Spinal cord (tissue), 10 donors: ENCODE data around the gene HGFAC. TPM values are rescaled to one million over a fixed set of nuclear protein-coding genes. Genes with fewer than 3 reads are reported as not detected.

Source experiments
- DNase-seq, 6 donors: peaks; one replicate each; pipeline versions ENCODE4 v3.0.0 to v3.0.0-alpha.2; 2013 to 2015; ENCODE audit warnings: low spot score in 6 of 6, low read depth in 4 of 6
- H3K27ac ChIP-seq: one replicate; pipeline ENCODE4 v1.5.1; 2013; ENCODE audit warnings: low read depth, low read length, control low read depth
- H3K27me3 ChIP-seq: one replicate; pipeline ENCODE4 v1.6.1; 2013; ENCODE audit warnings: low read length; ENCODE audit not compliant: control insufficient read depth, insufficient read depth
- H3K36me3 ChIP-seq: one replicate; pipeline ENCODE4 v1.6.1; 2013; ENCODE audit warnings: low read length; ENCODE audit not compliant: control insufficient read depth, insufficient read depth
- H3K4me1 ChIP-seq: one replicate; pipeline ENCODE4 v1.6.1; 2013; ENCODE audit warnings: low read length; ENCODE audit not compliant: control insufficient read depth, insufficient read depth
- H3K4me3 ChIP-seq: one replicate; pipeline ENCODE4 v1.5.1; 2013; ENCODE audit warnings: low read depth, low read length, control low read depth
- H3K9me3 ChIP-seq: one replicate; pipeline ENCODE4 v1.6.1; 2013; ENCODE audit warnings: low read length; ENCODE audit not compliant: control insufficient read depth, insufficient read depth
- WGBS: methylation state at CpG from one replicate; pipeline ENCODE4 v1.1.5; 2013; ENCODE audit warnings: missing lambda C conversion rate; ENCODE audit not compliant: insufficient coverage; 5-methylcytosine and 5-hydroxymethylcytosine counted together
- polyA plus RNA-seq, 2 donors: library from polyadenylated mRNA; unstranded; fragments of 120-200 nt; gene quantifications; one replicate each; pipeline ENCODE4 v1.2.1, GENCODE V29; 2013; ENCODE audit not compliant: insufficient read length in 2 of 2
- total RNA-seq, 2 donors: library from RNA; depleted of rRNA in 1 of 2; stranded (reverse); fragments of 120-200 nt in 1 of 2; fragments of >200 nt in 1 of 2; gene quantifications; one replicate each; pipeline versions ENCODE4 v1.2.3 to v1.2.4, GENCODE V29; 2013 to 2014
- donor health status: healthy.

The HGFAC gene
- total and polyA plus RNA-seq, 4 donors: 0.40 to 6.1 (median 3.5) TPM

DNA sequence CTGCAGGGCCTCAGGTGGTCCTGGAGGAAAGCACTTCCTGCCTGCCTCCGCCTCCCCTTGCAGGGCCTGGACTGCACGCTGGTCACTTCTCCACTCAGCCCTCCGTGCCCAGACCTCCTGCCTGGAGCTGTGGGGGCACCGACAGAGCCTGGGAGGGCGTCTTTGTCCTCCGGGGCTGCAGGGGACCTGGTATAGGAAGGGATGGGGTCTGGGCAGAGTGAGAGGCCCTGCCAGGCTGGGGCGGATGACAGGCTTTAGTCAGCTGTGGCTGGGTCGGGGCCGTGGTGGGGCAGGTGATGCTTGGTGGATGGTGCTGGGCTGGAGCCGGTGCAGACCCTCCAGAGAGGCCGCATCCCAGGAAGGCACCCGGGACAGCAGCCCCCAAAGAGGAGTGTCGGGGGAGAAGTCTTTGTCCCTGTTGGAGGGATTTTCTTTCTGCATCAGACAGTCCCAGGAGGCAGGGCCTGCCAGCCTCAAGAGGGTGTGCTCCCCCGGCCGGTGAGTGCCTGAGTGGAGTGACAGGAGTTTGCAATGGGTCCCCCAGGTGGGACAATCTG lies 22.7 kb downstream of the HGFAC start:
- WGBS: 86% methylated on average over 13 of the region's 15 CpGs
- H3K4me3 ChIP-seq: no peak overlapping the region
- H3K27me3 ChIP-seq: peaks cover 23% of the 10 kb centered on the region
- no peaks in the 10 kb centered on the region for H3K9me3 ChIP-seq
- DNase-seq: no peak
- H3K27ac ChIP-seq: no peak overlapping the region
- H3K4me1 ChIP-seq: peaks cover 18% of the 10 kb centered on the region
- H3K36me3 ChIP-seq: peaks cover 2% of the 10 kb centered on the region

DNA sequence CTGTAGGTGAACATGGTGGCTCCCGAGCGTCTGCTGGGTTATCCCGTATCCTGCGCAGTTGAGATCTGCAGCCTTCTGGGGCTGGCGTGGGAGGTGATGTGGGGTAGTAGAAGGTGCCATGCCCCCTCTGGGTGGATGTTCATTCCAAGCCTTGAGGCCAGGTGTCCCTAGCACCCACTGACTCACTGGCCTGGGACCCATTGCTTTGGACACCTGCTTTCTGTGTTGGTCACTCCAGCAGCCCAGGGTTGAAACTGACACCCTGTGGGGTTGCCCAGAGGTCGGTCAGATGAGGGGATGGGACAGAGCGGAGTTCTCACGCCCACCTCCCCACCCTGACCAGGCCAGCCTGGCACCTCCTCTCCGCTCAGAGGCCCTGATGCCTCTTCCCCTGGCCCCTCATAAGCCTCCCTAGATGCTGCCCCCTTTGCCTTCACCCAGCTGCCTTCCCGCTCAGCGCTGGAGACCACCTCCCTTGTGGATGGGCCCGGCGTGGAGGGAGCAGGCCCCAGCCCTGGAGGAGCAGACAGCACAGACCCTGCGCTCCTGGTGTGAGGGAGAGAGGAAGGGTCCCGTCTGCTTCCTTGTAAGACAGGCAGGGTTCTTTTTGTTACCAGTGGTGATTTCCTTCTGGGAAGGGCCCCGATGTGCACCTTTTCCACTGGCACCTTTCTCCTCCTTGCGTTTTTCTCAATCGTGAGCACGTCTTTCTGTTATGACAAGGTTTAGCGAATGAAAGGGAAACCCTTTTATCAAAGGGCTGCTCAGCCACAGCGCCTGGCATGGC lies 23.3 kb downstream of the HGFAC start:
- H3K27me3 ChIP-seq: peaks cover 23% of the 10 kb centered on the region
- no peaks in the 10 kb centered on the region for H3K9me3 ChIP-seq
- peaks cover 2% of the 10 kb centered on the region for H3K36me3 ChIP-seq
- peaks cover 18% of the 10 kb centered on the region for H3K4me1 ChIP-seq
- WGBS: 95% methylated on average over 14 of the region's 21 CpGs
- H3K27ac ChIP-seq: no peak overlapping the region
- no peak for DNase-seq
- H3K4me3 ChIP-seq: no peak overlapping the region

DNA sequence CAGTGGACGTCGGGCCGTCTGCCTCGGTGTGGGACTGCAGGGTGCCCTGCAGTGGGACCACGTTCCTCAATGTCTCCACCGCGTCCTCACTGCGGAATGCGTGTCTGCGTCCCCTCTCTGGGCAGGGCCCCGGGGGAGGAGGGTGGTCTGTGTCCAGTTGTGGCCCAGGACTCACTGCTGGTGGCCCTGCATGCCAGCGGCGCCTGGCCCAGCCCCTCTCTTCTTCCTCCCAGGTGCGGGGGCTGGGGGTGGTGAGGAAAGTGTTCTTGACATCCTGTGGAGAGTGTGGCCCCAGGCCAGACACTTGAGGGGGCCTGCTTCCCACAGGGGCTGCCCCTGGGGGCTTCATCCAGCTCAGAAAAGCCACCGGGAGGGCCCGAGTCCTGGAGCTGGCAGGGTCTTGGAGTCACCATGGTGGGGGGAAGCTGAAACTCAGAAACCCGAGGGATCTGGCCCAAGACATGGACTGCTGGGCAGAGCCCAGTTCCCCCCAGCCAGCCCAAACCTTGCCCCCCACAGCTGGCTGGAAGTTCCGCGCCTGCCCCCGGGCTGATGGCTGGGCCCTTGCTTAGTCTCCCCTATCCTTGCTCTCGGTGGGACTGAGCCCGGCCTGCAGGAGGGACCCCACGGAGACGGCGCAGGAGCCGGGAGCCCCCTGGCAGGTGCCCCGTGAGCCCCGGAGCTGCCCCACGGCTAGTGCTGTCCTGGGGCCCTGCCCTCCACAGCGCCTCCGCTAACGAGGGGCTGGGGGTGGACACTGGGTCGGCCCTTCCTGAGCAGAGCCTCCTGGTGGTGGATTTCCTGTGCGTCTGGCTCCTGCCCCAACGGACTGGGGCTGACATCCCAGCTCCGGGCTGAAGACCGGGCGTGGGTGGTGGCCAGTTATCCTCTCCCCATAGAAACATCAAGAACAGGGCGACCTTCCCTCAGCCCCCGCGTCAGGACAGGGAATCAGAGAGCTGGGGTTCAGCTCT lies 24.2 kb downstream of the HGFAC start:
- Histone ChIP-seq H3K4me1 (peaks cover 21% of the 10 kb centered on the region), H3K27me3 (peaks cover 23% of the 10 kb centered on the region), H3K27ac (no peak overlapping the region), H3K4me3 (no peak overlapping the region), H3K36me3 (peaks cover 2% of the 10 kb centered on the region), H3K9me3 (no peaks in the 10 kb centered on the region)
- DNase-seq: no peak
- WGBS: 71% methylated on average over 35 of the region's 41 CpGs

DNA sequence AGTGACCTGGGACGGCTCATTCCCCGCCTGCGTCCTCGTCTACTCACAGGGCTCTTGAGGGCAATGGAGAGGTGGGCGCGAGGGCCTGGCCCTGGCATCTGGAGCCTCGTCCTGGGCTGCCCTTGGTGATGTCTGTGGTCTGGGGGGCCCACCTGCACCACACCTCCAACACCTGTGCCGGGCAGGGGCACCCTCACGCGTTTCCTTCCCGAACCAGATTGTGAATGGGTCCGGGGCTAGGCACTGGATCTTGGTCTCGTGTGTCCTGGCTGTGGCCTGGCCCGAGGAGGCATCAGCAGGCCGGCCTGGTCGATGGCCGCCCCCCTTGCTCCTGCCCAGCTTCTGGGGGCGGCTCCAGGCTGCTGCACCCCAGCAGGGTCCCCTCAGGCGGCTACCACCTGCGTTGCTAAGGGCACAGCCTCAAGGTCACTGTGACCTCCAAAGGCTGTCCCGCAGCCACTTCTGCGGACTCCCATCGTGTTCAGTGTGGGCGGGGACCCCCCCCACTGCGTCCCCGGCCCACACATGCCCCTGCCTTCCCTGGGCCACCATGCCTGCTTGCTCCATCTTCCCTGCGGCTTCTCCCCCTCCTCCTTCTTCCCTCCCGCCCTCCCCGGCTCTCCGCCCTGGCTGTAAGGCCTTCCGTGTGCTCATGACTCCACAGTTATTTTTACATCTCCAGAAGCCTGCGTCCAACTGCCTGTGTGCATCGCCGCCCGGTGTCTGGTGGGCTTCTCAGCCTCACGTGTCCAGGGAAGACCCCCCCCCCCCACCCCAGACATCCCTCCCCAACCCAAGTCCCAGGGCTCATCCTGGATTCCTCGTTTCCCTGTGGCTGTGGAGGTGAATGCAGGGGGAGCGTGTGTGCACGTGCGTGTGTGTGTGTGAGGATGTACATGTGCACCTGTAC lies 25.2 kb downstream of the HGFAC start:
- H3K27ac ChIP-seq: no peak overlapping the region
- no peak overlapping the region for H3K4me3 ChIP-seq
- peaks cover 2% of the 10 kb centered on the region for H3K36me3 ChIP-seq
- WGBS: 77% methylated on average over 31 of the region's 40 CpGs
- H3K27me3 ChIP-seq: peaks cover 23% of the 10 kb centered on the region
- H3K9me3 ChIP-seq: no peaks in the 10 kb centered on the region
- peaks cover 12% of the 10 kb centered on the region for H3K4me1 ChIP-seq
- DNase-seq: no peak

DNA sequence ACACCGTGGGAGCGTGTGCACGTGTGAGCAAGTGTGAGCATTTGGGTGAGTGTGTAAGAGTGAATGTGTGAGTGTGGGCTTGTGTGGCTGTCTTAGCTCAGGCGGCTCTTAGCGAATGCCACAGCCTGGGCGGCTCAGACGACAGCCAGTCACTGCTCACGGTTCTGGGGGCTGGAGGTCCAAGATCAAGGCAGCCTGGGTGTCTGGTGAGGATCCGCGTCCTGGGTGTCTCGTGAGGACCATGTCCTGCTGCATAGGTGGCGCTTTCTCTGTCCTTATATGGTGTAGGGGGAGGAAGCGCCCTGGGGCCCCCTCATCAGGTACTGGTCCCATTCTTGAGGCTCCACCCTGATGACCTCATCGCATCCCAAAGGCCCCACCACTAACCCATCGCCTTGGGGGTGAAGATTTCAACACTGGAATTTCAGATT lies 25.8 kb downstream of the HGFAC start:
- WGBS: 88% methylated on average over 11 of the region's 15 CpGs
- Histone ChIP-seq H3K4me1 (peaks cover 11% of the 10 kb centered on the region), H3K27me3 (peaks cover 21% of the 10 kb centered on the region), H3K4me3 (no peak overlapping the region), H3K9me3 (no peaks in the 10 kb centered on the region), H3K36me3 (peaks cover 2% of the 10 kb centered on the region), H3K27ac (no peak overlapping the region)
- DNase-seq: no peak

DNA sequence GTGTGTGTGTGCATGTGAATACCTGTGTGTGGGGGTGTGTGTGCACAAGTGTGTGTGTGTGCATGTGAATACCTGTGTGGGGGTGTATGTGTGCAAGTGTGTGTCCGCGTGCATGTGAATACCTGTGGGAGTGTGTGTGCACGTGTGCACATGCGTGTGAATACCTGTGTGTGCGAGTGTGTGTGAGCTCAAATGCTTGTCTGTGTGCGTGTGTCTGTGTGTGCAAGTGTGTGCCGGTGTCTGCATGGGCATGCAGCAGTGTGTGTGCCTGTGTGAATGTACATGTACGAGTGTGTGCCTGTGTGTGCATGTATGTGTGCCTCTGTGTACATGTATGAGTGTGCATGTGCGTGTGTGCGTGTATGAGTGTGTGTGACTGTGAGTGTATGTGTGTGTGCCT lies 26.4 kb downstream of the HGFAC start:
- Histone ChIP-seq H3K4me3 (no peak overlapping the region), H3K27me3 (peaks cover 19% of the 10 kb centered on the region), H3K4me1 (peaks cover 12% of the 10 kb centered on the region), H3K36me3 (peaks cover 2% of the 10 kb centered on the region), H3K27ac (no peak overlapping the region), H3K9me3 (no peaks in the 10 kb centered on the region)
- no peak for DNase-seq
- 91% methylated on average over 10 of the region's 10 CpGs for WGBS

DNA sequence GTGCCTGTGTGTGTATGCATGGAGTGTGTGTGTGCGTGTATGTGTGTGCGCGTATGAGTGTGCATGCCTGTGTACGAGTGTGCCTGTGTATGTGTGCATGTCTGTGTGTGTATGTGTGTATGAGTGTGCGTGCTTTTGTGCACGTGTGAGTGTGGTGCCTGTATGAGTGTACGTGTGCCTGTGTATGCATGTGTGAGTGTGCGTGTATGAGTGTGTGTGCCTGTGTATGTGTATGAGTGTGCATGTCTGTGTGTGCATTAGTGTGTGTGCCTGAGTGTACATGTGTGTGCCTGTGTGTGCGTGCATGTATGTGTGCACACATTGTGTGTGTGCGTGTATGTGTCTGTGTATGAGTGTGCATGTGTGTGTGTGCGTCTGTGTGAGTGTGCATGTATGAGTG lies 27.0 kb downstream of the HGFAC start:
- Histone ChIP-seq H3K36me3 (peaks cover 6% of the 10 kb centered on the region), H3K4me3 (no peak overlapping the region), H3K9me3 (no peaks in the 10 kb centered on the region), H3K27ac (no peak overlapping the region), H3K4me1 (peaks cover 15% of the 10 kb centered on the region), H3K27me3 (peaks cover 15% of the 10 kb centered on the region)
- no peak for DNase-seq
- 91% methylated on average over 11 of the region's 11 CpGs for WGBS

DNA sequence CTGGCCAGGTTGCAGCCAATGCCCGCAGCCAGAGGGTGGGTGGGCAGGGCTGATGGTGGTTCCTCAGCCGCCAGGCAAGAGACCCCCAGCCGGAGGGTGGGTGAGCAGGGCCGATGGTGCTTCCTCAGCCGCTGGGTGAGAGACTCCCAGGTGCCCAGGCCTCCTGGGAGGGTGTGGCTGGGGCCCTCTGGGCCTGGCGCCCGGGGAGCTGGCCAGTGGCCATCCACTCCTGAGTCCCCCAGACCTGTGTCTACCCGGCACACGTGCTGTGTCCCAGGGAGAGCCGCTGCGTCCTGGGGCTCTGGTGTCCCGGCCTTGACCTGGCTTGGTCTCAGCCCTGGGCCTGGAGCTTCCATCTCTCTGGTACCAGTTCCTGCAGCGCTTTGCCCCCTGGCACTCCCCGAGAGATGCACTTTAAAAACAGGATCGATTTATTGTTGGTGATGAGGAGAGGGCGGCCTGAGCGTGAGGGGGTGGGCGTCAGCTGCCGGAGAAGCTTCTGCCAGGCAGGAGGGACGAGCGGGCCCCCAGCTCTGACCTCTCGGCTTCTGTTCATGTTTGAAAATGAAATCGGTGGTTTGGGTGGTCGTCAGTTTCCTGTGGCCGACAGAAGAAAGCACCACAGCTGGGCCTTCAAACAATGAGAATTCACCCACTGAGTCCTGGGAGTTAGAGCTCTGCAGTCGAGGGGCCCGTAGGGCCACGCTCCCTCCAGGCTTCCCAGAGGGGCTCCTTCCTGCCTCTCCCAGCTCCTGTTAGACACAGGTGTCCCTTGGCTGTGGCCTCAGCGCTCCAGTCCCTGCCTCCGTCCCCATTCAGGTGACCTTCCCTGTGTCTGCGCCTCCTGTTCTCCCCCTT lies 27.8 kb downstream of the HGFAC start:
- H3K27me3 ChIP-seq: peaks cover 7% of the 10 kb centered on the region
- H3K4me3 ChIP-seq: no peak overlapping the region
- H3K9me3 ChIP-seq: no peaks in the 10 kb centered on the region
- H3K4me1 ChIP-seq: peaks cover 20% of the 10 kb centered on the region
- DNase-seq: no peak
- peaks cover 4% of the 10 kb centered on the region for H3K36me3 ChIP-seq
- 81% methylated on average over 31 of the region's 31 CpGs for WGBS
- H3K27ac ChIP-seq: no peak overlapping the region
